Right kidney (tissue), 1 donor: ENCODE measurements around the gene PREB.

Experiments
- DNase-seq: peaks from one replicate; pipeline ENCODE4 v3.0.0-alpha.2; 2016

Gene PREB

DNA sequence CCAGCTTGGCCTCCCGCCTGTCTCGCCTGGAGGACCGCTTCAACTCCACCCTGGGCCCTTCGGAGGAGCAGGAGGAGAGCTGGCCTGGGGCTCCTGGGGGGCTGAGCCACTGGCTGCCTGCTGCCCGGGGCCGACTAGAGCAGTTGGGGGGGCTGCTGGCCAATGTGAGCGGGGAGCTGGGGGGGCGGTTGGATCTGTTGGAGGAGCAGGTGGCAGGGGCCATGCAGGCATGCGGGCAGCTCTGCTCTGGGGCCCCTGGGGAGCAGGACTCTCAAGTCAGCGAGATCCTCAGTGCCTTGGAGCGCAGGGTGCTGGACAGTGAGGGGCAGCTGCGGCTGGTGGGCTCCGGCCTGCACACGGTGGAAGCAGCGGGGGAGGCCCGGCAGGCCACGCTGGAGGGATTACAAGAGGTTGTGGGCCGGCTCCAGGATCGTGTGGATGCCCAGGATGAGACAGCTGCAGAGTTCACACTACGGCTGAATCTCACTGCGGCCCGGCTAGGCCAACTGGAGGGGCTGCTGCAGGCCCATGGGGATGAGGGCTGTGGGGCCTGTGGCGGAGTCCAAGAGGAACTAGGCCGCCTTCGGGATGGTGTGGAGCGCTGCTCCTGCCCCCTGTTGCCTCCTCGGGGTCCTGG, 51.5 kb downstream of the PREB start:
- DNase-seq = no peak

DNA sequence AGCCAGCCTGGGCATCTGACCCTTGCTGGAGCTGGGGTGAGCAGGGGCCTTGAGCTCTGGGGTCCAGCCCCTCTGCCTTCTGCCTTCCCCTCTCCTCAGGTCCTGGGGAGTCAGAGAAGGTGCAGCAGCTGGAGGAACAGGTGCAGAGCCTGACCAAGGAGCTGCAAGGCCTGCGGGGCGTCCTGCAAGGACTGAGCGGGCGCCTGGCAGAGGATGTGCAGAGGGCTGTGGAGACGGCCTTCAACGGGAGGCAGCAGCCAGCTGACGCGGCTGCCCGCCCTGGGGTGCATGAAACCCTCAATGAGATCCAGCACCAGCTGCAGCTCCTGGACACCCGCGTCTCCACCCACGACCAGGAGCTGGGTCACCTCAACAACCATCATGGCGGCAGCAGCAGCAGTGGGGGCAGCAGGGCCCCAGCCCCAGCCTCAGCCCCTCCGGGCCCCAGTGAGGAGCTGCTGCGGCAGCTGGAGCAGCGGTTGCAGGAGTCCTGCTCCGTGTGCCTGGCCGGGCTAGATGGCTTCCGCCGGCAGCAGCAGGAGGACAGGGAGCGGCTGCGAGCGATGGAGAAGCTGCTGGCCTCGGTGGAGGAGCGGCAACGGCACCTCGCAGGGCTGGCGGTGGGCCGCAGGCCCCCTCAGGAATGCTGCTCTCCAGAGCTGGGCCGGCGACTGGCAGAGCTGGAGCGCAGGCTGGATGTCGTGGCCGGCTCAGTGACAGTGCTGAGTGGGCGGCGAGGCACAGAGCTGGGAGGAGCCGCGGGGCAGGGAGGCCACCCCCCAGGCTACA, 52.3 kb downstream of the PREB start:
- no peak for DNase-seq
